Memory B cell (primary cell): ENCODE results near the gene RASSF6.
"Not testable (repeated sequence)": the region's sequence is repeated elsewhere in the genome, so short reads cannot be mapped to it uniquely, and the experiment has no call there.

Source experiments
- ATAC-seq: fragments of 150-1000 bp; cut with Tn5 transposase; 2 replicates; pipeline ENCODE4 v1.10.0; 2021; ENCODE audit warnings: low read depth, mild to moderate bottlenecking, moderate library complexity
- DNase-seq, 2 donors: peaks; one replicate each; pipeline ENCODE4 v3.0.0; 2022; ENCODE audit warnings: low spot score in 2 of 2
- H3K27ac Mint-ChIP-seq: one replicate; pipeline ENCODE4 v1.8.0; 2022; ENCODE audit warnings: mild to moderate bottlenecking, moderate library complexity, mixed read lengths
- H3K27me3 Mint-ChIP-seq: one replicate; pipeline ENCODE4 v1.8.0; 2022; ENCODE audit warnings: mixed read lengths
- H3K36me3 Mint-ChIP-seq: one replicate; pipeline ENCODE4 v1.8.0; 2022; ENCODE audit warnings: mild to moderate bottlenecking, mixed read lengths
- H3K4me1 Mint-ChIP-seq: one replicate; pipeline ENCODE4 v1.8.0; 2022; ENCODE audit warnings: mixed read lengths
- H3K4me3 Mint-ChIP-seq: one replicate; pipeline ENCODE4 v1.8.0; 2022; ENCODE audit warnings: mild to moderate bottlenecking, moderate library complexity, mixed read lengths
- H3K9me3 Mint-ChIP-seq: one replicate; pipeline ENCODE4 v1.8.0; 2022; ENCODE audit warnings: mixed read lengths

Gene RASSF6

DNA sequence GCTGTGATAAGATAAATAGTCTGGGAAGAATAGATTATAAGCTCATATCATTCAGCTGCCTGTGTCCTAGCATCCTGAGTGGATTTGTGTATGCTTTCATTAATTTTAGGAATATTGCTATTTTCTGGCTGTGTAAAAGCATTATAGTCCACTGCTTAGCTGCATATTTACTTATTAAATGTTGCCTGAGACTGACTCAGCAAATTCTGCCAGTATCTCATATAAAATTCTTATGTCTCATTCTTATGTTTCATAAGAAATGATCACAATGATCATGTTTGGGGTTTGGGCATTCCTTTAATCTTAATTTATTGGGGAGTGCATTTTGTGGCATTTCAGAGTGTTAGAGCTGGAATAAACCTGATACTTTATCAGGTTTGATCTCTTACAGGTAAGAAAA is 34.9 kb downstream of the RASSF6 start:
- no peak for DNase-seq
- no peak for ATAC-seq
- Mint-ChIP-seq H3K27ac (no peak overlapping the region), H3K4me1 (peaks cover 15% of the 10 kb centered on the region), H3K9me3 (no peaks in the 10 kb centered on the region), H3K4me3 (no peak overlapping the region), H3K27me3 (no peaks in the 10 kb centered on the region), H3K36me3 (peaks cover 5% of the 10 kb centered on the region)

GRCh38 chr4:73583666-73584065 is 36.6 kb downstream of the RASSF6 start:
- no peaks in the 10 kb centered on the region for H3K27me3 Mint-ChIP-seq

DNA sequence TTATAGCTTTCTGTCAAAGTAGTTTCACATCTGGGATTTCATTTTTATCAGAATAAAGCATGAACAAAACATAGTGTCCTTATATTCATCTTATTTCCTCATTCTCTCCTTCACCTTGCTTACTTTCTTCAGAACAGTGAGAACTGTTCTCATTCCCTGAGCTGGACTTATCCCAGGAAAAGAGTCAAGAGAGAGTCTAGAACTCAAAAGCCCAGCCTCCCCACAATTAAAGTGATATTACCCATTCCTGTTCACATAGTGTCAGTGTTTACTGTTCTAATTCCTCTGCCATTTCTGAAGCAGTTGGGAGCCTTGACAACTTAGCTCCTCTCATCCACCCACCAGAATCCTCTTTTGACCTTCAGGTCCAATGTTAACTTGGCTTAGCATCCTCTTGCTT is 42.9 kb downstream of the RASSF6 start:
- Mint-ChIP-seq H3K27ac (peak overlapping the region; percentile 16), H3K4me1 (peaks cover 5% of the 10 kb centered on the region), H3K9me3 (no peaks in the 10 kb centered on the region), H3K27me3 (no peaks in the 10 kb centered on the region), H3K36me3 (peaks cover 6% of the 10 kb centered on the region), H3K4me3 (no peak overlapping the region)
- DNase-seq (no peak), ATAC-seq (no peak)

More at GRCh38 chr4:73583666-73584065, 36.6 kb downstream of the RASSF6 start:
- no peak overlapping the region for H3K4me3 Mint-ChIP-seq
- H3K9me3 Mint-ChIP-seq = no peaks in the 10 kb centered on the region
- H3K4me1 Mint-ChIP-seq = peaks cover under 1% of the 10 kb centered on the region
- no peak overlapping the region for H3K27ac Mint-ChIP-seq
- ATAC-seq (no peak), DNase-seq (no peak)
- H3K36me3 Mint-ChIP-seq = peaks cover 7% of the 10 kb centered on the region

DNA sequence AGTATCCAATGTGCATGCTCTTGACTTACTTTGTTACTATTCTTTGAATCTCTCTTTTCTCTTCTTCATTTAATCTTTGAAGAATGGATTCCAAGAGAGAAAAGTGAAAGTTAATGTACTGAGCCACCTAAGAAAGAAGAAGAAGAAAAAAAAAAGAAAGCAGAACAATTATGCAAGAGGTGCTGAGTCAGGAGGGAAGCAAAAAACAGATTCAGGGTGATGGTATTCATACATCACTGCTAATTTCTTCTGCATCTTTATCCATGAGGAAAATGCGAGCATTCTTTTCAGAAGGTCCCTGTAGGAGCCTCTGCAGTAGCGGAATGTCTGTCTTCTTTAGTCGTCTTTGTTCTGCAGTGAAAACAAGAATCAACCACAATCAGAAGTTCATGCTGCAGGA is 43.9 kb downstream of the RASSF6 start:
- Mint-ChIP-seq H3K9me3 (no peaks in the 10 kb centered on the region), H3K27me3 (no peaks in the 10 kb centered on the region)
- DNase-seq = no peak

DNA sequence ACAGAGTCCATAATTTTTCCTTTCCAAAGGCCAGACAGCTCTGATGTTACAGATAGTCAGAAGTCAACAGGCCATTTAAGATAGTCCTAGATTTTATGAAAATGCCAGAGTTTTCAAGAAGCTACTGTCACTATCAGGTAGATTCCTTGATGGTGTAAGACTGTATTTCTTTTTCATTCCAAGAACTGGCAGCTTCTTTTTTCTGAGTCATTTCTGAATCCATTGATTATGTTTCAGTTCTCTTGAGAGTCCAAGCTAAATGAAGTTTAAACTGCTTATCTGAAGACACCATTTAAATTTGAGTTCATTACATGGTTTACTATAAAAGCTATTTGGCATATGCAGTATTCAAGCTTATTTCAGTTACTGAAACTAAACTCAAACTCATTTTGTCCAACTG is 44.6 kb downstream of the RASSF6 start:
- peaks cover 5% of the 10 kb centered on the region for H3K4me1 Mint-ChIP-seq
- ATAC-seq (no peak), DNase-seq (no peak)
- H3K4me3 Mint-ChIP-seq = no peak overlapping the region
- H3K27ac Mint-ChIP-seq = no peak overlapping the region
- H3K27me3 Mint-ChIP-seq = no peaks in the 10 kb centered on the region
- peaks cover 2% of the 10 kb centered on the region for H3K36me3 Mint-ChIP-seq
- H3K9me3 Mint-ChIP-seq = no peaks in the 10 kb centered on the region

More for the DNA sequence above, 43.9 kb downstream of the RASSF6 start:
- ATAC-seq = no peak
- peaks cover 4% of the 10 kb centered on the region for H3K36me3 Mint-ChIP-seq
- H3K4me1 Mint-ChIP-seq = peaks cover 5% of the 10 kb centered on the region
- no peak overlapping the region for H3K4me3 Mint-ChIP-seq
- H3K27ac Mint-ChIP-seq = no peak overlapping the region

DNA sequence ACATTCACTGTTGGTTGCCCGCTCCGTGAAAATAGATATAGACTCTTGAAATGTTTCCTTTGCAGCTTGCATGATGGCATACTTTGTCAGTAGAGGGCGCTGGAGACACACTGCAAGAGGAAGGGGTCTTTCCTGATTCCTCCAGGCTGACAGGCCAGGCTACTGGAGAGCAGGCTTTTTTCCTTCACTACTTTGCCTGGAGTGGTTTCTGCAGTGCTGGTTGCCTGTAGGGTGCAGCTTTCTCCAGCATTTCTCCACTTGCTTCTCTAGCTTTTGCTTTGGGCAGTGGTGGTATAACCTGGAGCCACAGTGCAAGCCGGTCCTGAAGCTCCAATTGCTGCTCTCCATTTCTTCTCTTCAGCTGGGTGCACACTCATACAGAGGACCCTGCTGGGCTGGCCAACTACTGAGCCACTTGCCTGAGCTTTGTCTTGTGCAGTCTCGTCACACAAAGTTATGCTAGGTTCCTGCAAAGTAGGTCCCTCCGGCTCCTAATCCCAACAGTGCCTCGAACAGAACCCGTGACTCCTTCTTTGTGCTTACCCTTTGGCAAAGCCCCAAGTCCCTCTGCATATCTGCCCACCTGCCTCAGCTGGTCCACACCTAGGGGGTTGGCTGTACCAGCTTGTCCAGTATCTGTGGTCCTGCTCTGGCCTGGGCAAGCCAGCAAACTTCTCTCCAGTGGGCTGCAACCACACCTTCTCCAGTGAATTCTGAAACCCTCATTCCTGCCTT is 46.3 kb downstream of the RASSF6 start:
- Mint-ChIP-seq H3K27ac (no peak overlapping the region), H3K27me3 (peaks cover 3% of the 10 kb centered on the region), H3K9me3 (no peaks in the 10 kb centered on the region), H3K4me1 (peaks cover 5% of the 10 kb centered on the region), H3K4me3 (no peak overlapping the region), H3K36me3 (peaks cover 2% of the 10 kb centered on the region)
- peak; percentile 69 for ATAC-seq
- DNase-seq = peak; percentile 34 to 38

DNA sequence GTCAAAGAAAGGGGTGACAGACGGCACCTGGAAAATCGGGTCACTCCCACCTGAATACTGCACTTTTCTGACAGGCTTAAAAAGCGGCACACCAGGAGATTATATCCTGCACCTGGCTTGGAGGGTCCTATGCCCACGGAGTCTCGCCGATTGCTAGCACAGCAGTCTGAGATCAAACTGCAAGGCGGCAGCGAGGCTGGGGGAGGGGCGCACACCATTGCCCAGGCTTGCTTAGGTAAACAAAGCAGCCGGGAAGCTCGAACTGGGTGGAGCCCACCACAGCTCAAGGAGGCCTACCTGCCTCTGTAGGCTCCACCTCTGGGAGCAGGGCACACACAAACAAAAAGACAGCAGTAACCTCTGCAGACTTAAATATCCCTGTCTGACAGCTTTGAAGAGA is 69.4 kb downstream of the RASSF6 start:
- DNase-seq, H3K4me3 Mint-ChIP-seq, H3K9me3 Mint-ChIP-seq, ATAC-seq, H3K36me3 Mint-ChIP-seq, H3K27ac Mint-ChIP-seq, H3K4me1 Mint-ChIP-seq, H3K27me3 Mint-ChIP-seq: not testable (repeated sequence)

DNA sequence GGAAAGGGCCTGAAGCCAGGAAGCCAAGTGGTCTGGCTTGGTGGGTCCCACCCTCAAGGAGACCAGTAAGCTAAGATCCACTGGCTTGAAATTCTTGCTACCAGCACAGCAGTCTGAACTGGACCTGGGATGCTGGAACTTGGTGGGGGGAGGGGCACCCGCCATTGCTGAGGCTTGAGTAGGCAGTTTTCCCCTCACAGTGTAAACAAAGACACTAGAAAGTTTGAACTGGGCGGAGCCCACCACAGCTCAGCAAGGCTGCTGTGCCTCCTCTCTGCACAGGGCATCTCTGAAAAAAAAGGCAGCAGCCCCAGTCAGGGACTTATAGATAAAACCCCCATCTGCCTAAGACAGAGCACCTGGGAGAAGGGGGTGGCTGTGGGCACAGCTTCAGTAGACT is 75.6 kb downstream of the RASSF6 start:
- Mint-ChIP-seq H3K27me3 (peaks cover 6% of the 10 kb centered on the region), H3K27ac (no peak overlapping the region), H3K4me3 (no peak overlapping the region), H3K36me3 (no peaks in the 10 kb centered on the region), H3K9me3 (no peaks in the 10 kb centered on the region), H3K4me1 (no peaks in the 10 kb centered on the region)
- ATAC-seq (no peak), DNase-seq (no peak)

DNA sequence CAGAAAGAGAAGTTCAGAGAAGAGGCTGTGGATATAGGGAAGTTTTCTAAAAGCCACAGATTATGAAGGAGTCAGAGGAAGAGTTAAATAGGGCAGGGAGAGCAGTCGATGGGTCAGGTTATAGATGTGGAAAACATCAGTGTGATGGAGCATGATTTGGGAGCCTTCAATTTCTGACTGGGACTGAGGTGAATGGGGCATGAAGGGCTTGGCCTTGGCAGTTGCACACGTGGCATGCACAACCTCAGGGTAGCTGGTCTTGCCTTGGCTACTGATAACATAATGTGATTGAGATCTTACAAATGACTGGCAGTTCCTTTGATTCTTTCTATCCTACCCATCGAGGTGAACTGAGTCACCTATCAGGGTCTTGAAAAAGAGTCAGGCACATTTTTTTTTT is 79.0 kb downstream of the RASSF6 start:
- no peak overlapping the region for H3K27ac Mint-ChIP-seq
- H3K36me3 Mint-ChIP-seq = no peaks in the 10 kb centered on the region
- H3K9me3 Mint-ChIP-seq = no peaks in the 10 kb centered on the region

DNA sequence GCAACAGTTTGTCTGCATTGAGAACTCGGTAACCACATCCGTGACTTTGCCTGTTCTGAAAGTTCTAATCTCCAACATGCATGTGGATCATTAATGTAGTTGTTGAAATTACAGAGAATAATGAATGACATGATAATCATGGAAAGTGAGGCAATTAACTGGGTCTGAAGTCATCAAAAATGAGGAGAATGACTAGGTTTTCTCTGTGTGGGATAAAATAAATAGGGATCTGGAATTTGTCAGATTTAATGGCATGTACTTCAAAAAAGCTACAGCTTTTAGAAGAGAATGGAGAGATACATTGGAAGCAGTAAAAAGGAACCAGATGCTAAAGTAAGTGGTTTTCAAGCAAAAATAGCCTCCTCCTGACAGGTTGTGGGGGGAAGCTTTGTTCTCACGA is 79.4 kb downstream of the RASSF6 start:
- H3K27me3 Mint-ChIP-seq = peaks cover 5% of the 10 kb centered on the region
- ATAC-seq = no peak
- no peaks in the 10 kb centered on the region for H3K9me3 Mint-ChIP-seq
- no peak overlapping the region for H3K4me3 Mint-ChIP-seq
- no peak for DNase-seq
- H3K36me3 Mint-ChIP-seq = no peaks in the 10 kb centered on the region
- no peaks in the 10 kb centered on the region for H3K4me1 Mint-ChIP-seq
- no peak overlapping the region for H3K27ac Mint-ChIP-seq

More for the DNA sequence above, 79.0 kb downstream of the RASSF6 start:
- H3K27me3 Mint-ChIP-seq = peaks cover 5% of the 10 kb centered on the region
- ATAC-seq (no peak), DNase-seq (no peak)
- no peaks in the 10 kb centered on the region for H3K4me1 Mint-ChIP-seq
- H3K4me3 Mint-ChIP-seq = no peak overlapping the region

GRCh38 chr4:73539386-73539785 is 80.8 kb downstream of the RASSF6 start:
- Mint-ChIP-seq H3K4me1 (no peaks in the 10 kb centered on the region), H3K27ac (no peak overlapping the region), H3K4me3 (no peak overlapping the region), H3K36me3 (no peaks in the 10 kb centered on the region), H3K27me3 (peaks cover 4% of the 10 kb centered on the region), H3K9me3 (no peaks in the 10 kb centered on the region)
- ATAC-seq = no peak
- DNase-seq = no peak

DNA sequence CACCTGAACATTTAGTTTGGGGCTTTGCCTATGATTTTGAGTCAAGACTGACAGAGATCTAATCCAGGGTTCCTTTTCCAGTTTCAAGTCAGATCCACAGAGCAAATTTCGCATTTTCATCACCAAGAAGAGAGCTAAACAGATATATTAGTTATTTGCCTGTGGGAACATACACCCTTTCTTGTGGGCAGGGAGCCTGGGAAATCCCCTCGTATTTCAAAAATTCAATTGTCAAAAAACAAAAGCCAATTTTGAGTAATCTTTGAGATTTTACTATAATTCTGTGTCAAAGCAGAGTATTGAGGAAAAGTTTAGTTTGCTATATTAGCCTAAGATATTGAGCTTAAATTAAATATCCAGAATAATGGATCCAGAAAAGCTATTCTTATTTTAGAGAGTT is 82.1 kb downstream of the RASSF6 start:
- no peak for DNase-seq
- no peak overlapping the region for H3K4me3 Mint-ChIP-seq
- peaks cover 4% of the 10 kb centered on the region for H3K27me3 Mint-ChIP-seq
- H3K27ac Mint-ChIP-seq = no peak overlapping the region
- no peak for ATAC-seq
- H3K9me3 Mint-ChIP-seq = no peaks in the 10 kb centered on the region
- no peaks in the 10 kb centered on the region for H3K36me3 Mint-ChIP-seq
- H3K4me1 Mint-ChIP-seq = no peaks in the 10 kb centered on the region

GRCh38 chr4:73533515-73534422 is 86.5 kb downstream of the RASSF6 start:
- Mint-ChIP-seq H3K27me3 (peaks cover 1% of the 10 kb centered on the region), H3K36me3 (no peaks in the 10 kb centered on the region)

GRCh38 chr4:73528171-73528570 is 92.1 kb downstream of the RASSF6 start:
- H3K27ac Mint-ChIP-seq = no peak overlapping the region
- ATAC-seq (no peak), DNase-seq (no peak)
- no peaks in the 10 kb centered on the region for H3K9me3 Mint-ChIP-seq
- H3K36me3 Mint-ChIP-seq = no peaks in the 10 kb centered on the region
- H3K4me3 Mint-ChIP-seq = no peak overlapping the region
- H3K27me3 Mint-ChIP-seq = no peaks in the 10 kb centered on the region
- H3K4me1 Mint-ChIP-seq = no peaks in the 10 kb centered on the region

More at GRCh38 chr4:73533515-73534422, 86.5 kb downstream of the RASSF6 start:
- H3K4me1 Mint-ChIP-seq = no peaks in the 10 kb centered on the region
- H3K4me3 Mint-ChIP-seq = no peak overlapping the region
- H3K27ac Mint-ChIP-seq = no peak overlapping the region
- DNase-seq = no peak
- H3K9me3 Mint-ChIP-seq = no peaks in the 10 kb centered on the region
- ATAC-seq = no peak
